Measurements from ENCODE around the gene PCDHGA1. TPM values are rescaled to one million over a fixed set of nuclear protein-coding genes. Genes with fewer than 3 reads are reported as not detected.
A peak's percentile ranks its signal among the peaks of the same experiment; 100 is the strongest.

Gene PCDHGA1
- total RNA-seq, 1 experiment from 2014 or later: 0.61 TPM

GRCh38 chr5:141529873-141530272 is 199.6 kb downstream of the PCDHGA1 start:
- no peak for DNase-seq (ENCODE audit: low spot score)

- no peak for DNase-seq (ENCODE audit: low spot score)
Measured at GRCh38 chr5:141532726-141533125, 202.4 kb downstream of the PCDHGA1 start.

GRCh38 chr5:141533897-141534296 is 203.6 kb downstream of the PCDHGA1 start:
- DNase-seq (ENCODE audit: low spot score): no peak

GRCh38 chr5:141534492-141535213 is 204.3 kb downstream of the PCDHGA1 start:
- no peak for DNase-seq (ENCODE audit: low spot score)

- no peak for DNase-seq (ENCODE audit: low spot score)
Measured at GRCh38 chr5:141543053-141543452, 212.7 kb downstream of the PCDHGA1 start.

GRCh38 chr5:141547488-141547887 is 217.2 kb downstream of the PCDHGA1 start:
- DNase-seq (ENCODE audit: low spot score): no peak

- DNase-seq (ENCODE audit: low spot score): no peak
Measured at GRCh38 chr5:141547921-141548320, 217.6 kb downstream of the PCDHGA1 start.

- DNase-seq (ENCODE audit: low spot score): peak; percentile 85
Measured at GRCh38 chr5:141557681-141558136, 227.4 kb downstream of the PCDHGA1 start.

- DNase-seq (ENCODE audit: low spot score): no peak
Measured at GRCh38 chr5:141558150-141558549, 227.8 kb downstream of the PCDHGA1 start.

- no peak for DNase-seq (ENCODE audit: low spot score)
Measured at GRCh38 chr5:141559461-141559860, 229.1 kb downstream of the PCDHGA1 start.

- peak; percentile 45 for DNase-seq (ENCODE audit: low spot score)
Measured at GRCh38 chr5:141560151-141560550, 229.8 kb downstream of the PCDHGA1 start.

- peak; percentile 92 for DNase-seq (ENCODE audit: low spot score)
Measured at GRCh38 chr5:141560725-141561483, 230.6 kb downstream of the PCDHGA1 start.

Other genes with a start within 250 kb of the PCDHGA1 start
- 0.13 TPM in 1 of 2 replicates, not detected in the other for gene PCDHB2, start 235.9 kb upstream of the PCDHGA1 start, total RNA-seq (2014; rRNA removed; shearing (Covaris generic))
- 0.03 TPM in 1 of 2 replicates, not detected in the other for gene PCDHB3, start 230.0 kb upstream of the PCDHGA1 start, total RNA-seq (2014; rRNA removed; shearing (Covaris generic))
- not detected in 2 replicates for gene PCDHB4, start 208.7 kb upstream of the PCDHGA1 start, total RNA-seq (2014; rRNA removed; shearing (Covaris generic))
- gene PCDHB5, start 195.3 kb upstream of the PCDHGA1 start, total RNA-seq (2014; rRNA removed; shearing (Covaris generic)): not detected in 2 replicates
- gene PCDHB6, start 180.5 kb upstream of the PCDHGA1 start, total RNA-seq (2014; rRNA removed; shearing (Covaris generic)): not detected in 2 replicates
- 0.05 TPM in 2 replicates for gene PCDHB7, start 157.9 kb upstream of the PCDHGA1 start, total RNA-seq (2014; rRNA removed; shearing (Covaris generic))
- 0.16 TPM in 1 of 2 replicates, not detected in the other for gene PCDHB8, start 152.7 kb upstream of the PCDHGA1 start, total RNA-seq (2014; rRNA removed; shearing (Covaris generic))
- 0.05 and 0.69 TPM in 2 replicates for gene PCDHB16, start 148.1 kb upstream of the PCDHGA1 start, total RNA-seq (2014; rRNA removed; shearing (Covaris generic))
- gene PCDHB9, start 143.4 kb upstream of the PCDHGA1 start, total RNA-seq (2014; rRNA removed; shearing (Covaris generic)): 0.03 and 0.25 TPM in 2 replicates
- 0.05 TPM in 1 of 2 replicates, not detected in the other for gene PCDHB10, start 138.2 kb upstream of the PCDHGA1 start, total RNA-seq (2014; rRNA removed; shearing (Covaris generic))
- gene PCDHB11, start 130.9 kb upstream of the PCDHGA1 start, total RNA-seq (2014; rRNA removed; shearing (Covaris generic)): 0.23 TPM in 1 of 2 replicates, not detected in the other
- gene PCDHB12, start 121.8 kb upstream of the PCDHGA1 start, total RNA-seq (2014; rRNA removed; shearing (Covaris generic)): 0.13 and 0.18 TPM in 2 replicates
- 0.05 and 0.15 TPM in 2 replicates for gene PCDHB13, start 116.6 kb upstream of the PCDHGA1 start, total RNA-seq (2014; rRNA removed; shearing (Covaris generic))
- 0.18 and 0.31 TPM in 2 replicates for gene PCDHB14, start 107.2 kb upstream of the PCDHGA1 start, total RNA-seq (2014; rRNA removed; shearing (Covaris generic))
- 0.05 and 0.20 TPM in 2 replicates for gene PCDHB15, start 85.1 kb upstream of the PCDHGA1 start, total RNA-seq (2014; rRNA removed; shearing (Covaris generic))
- 0.33 TPM in 1 of 2 replicates, not detected in the other for gene SLC25A2, start 26.5 kb upstream of the PCDHGA1 start, total RNA-seq (2014; rRNA removed; shearing (Covaris generic))
- gene TAF7, start 9.7 kb upstream of the PCDHGA1 start, total RNA-seq (2014; rRNA removed; shearing (Covaris generic)): 36.5 and 44.4 TPM in 2 replicates
- 0.03 and 0.05 TPM in 2 replicates for gene PCDHGA2, start 8.2 kb downstream of the PCDHGA1 start, total RNA-seq (2014; rRNA removed; shearing (Covaris generic))
- 0.10 TPM in 1 of 2 replicates, not detected in the other for gene PCDHGA3, start 13.3 kb downstream of the PCDHGA1 start, total RNA-seq (2014; rRNA removed; shearing (Covaris generic))
- gene PCDHGB1, start 19.6 kb downstream of the PCDHGA1 start, total RNA-seq (2014; rRNA removed; shearing (Covaris generic)): 0.10 and 0.23 TPM in 2 replicates
- gene PCDHGA4, start 24.5 kb downstream of the PCDHGA1 start, total RNA-seq (2014; rRNA removed; shearing (Covaris generic)): 0.05 TPM in 1 of 2 replicates, not detected in the other
- gene PCDHGB2, start 29.5 kb downstream of the PCDHGA1 start, total RNA-seq (2014; rRNA removed; shearing (Covaris generic)): 0.26 TPM in 1 of 2 replicates, not detected in the other
- gene PCDHGA5, start 33.6 kb downstream of the PCDHGA1 start, total RNA-seq (2014; rRNA removed; shearing (Covaris generic)): 0.13 TPM in 2 replicates
- 0.41 and 0.47 TPM in 2 replicates for gene PCDHGB3, start 39.7 kb downstream of the PCDHGA1 start, total RNA-seq (2014; rRNA removed; shearing (Covaris generic))
- 0.21 and 0.48 TPM in 2 replicates for gene PCDHGA6, start 43.4 kb downstream of the PCDHGA1 start, total RNA-seq (2014; rRNA removed; shearing (Covaris generic))
- 0.03 TPM in 1 of 2 replicates, not detected in the other for gene PCDHGA7, start 52.2 kb downstream of the PCDHGA1 start, total RNA-seq (2014; rRNA removed; shearing (Covaris generic))
- gene PCDHGB4, start 57.2 kb downstream of the PCDHGA1 start, total RNA-seq (2014; rRNA removed; shearing (Covaris generic)): 0.05 TPM in 1 of 2 replicates, not detected in the other
- gene PCDHGA8, start 62.1 kb downstream of the PCDHGA1 start, total RNA-seq (2014; rRNA removed; shearing (Covaris generic)): 0.10 TPM in 1 of 2 replicates, not detected in the other
- gene PCDHGB5, start 67.4 kb downstream of the PCDHGA1 start, total RNA-seq (2014; rRNA removed; shearing (Covaris generic)): not detected in 2 replicates
- 0.31 and 0.50 TPM in 2 replicates for gene PCDHGA9, start 72.3 kb downstream of the PCDHGA1 start, total RNA-seq (2014; rRNA removed; shearing (Covaris generic))
- gene PCDHGB6, start 77.5 kb downstream of the PCDHGA1 start, total RNA-seq (2014; rRNA removed; shearing (Covaris generic)): 0.18 and 0.33 TPM in 2 replicates
- gene PCDHGA10, start 82.5 kb downstream of the PCDHGA1 start, total RNA-seq (2014; rRNA removed; shearing (Covaris generic)): 2.8 and 4.3 TPM in 2 replicates
- 0.66 and 2.1 TPM in 2 replicates for gene PCDHGB7, start 87.2 kb downstream of the PCDHGA1 start, total RNA-seq (2014; rRNA removed; shearing (Covaris generic))
- 0.13 and 0.64 TPM in 2 replicates for gene PCDHGA11, start 90.5 kb downstream of the PCDHGA1 start, total RNA-seq (2014; rRNA removed; shearing (Covaris generic))
- 0.13 and 0.37 TPM in 2 replicates for gene PCDHGA12, start 100.0 kb downstream of the PCDHGA1 start, total RNA-seq (2014; rRNA removed; shearing (Covaris generic))
- gene PCDHGC3, start 145.5 kb downstream of the PCDHGA1 start, total RNA-seq (2014; rRNA removed; shearing (Covaris generic)): 1.8 and 2.1 TPM in 2 replicates
- gene PCDHGC4, start 154.5 kb downstream of the PCDHGA1 start, total RNA-seq (2014; rRNA removed; shearing (Covaris generic)): 1.7 TPM in 1 of 2 replicates, not detected in the other
- 0.61 TPM in 1 of 2 replicates, not detected in the other for gene PCDHGC5, start 158.6 kb downstream of the PCDHGA1 start, total RNA-seq (2014; rRNA removed; shearing (Covaris generic))